HG03064 (cell line): ENCODE data around the gene PDK2.

Experiments
- ATAC-seq: cut with Tn5 transposase; IDR thresholded peaks from one replicate; pipeline ENCODE4 v1.9.1; 2021; ENCODE audit warnings: low read depth; ENCODE audit not compliant: unreplicated experiment

Gene PDK2

DNA sequence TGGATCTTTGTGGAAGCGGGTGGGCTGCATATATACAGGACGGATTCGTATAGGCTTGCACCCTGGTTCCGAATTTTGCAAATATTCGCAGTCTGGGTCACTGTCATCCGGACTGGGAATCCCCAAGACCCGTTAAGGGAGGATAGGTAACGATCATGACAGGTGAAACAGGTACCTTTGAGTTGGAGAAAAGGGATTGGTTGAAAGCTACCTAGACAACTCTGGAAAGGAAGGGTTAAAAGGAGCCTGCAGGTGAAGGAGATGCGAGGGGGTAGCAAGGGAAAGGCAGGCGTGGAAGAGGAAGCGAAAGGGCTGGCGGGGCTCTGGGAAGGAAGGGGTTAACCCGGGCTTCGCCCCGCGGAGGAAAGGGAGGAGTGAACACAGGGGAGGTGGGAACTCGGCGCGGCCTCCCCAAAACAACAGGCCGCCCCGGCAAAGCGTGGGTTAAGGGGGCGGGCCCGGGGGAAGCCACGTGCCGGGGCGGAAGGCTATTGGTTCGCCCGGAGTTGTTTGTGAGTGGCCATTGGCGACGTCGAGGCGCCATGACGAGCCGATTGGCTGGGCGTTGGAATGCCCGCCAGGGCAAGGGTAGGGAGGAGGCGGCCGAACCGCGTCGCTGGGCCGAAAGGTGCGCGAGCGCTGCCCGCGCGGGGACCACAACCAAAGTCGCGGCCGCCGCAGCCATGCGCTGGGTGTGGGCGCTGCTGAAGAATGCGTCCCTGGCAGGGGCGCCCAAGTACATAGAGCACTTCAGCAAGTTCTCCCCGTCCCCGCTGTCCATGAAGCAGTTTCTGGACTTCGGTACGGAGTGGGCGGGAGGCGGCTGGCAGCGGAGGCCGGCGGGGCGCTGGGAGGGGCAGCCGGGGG, at the start of gene PDK2:
Gene PDK2, plus strand, starts transcription at position 599 of the 867 bp plus-strand sequence. Its CDS starts 85 bp downstream, at position 684.
- peak; percentile 81 for ATAC-seq

DNA sequence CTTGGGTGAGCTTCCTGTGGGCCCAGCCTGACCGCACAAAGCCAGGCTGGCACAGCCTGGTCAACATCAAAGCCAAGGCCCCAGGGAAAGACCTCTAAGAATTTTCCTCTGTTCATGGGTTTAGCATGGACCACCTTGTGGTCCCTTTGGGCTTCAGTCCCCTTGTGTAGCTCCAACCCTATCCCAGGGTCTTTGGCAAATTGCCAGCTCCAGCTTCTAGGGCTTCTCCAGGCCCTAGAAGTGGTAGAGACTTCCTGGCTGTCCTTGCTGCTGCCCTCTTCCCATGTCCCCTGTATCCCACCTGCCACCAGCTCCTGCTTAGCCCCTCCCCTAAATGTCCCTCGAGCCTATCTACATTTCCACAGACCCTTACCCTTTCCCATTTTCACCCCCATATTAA, 49.0 kb upstream of the PDK2 start:
- no peak for ATAC-seq

DNA sequence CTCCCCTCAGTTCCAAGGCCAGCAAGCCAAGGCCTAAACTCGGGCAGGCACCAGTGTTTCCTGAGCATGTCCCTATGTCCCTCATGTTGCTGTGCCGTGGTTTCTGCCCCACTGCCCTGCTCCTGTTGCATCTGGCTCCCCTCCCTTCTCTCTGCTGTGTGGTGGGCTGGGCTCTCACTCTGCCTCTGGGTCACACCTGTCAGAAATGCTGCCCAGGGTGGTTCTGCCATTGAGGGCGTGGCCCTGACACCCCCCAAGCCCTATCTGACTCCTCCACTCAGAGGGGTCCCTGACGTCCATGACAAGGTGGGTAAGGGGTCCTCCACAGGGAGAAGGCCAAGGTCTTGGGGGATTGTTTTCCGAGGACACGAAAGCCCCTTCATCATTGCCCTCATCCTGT, 48.5 kb upstream of the PDK2 start:
- no peak for ATAC-seq

DNA sequence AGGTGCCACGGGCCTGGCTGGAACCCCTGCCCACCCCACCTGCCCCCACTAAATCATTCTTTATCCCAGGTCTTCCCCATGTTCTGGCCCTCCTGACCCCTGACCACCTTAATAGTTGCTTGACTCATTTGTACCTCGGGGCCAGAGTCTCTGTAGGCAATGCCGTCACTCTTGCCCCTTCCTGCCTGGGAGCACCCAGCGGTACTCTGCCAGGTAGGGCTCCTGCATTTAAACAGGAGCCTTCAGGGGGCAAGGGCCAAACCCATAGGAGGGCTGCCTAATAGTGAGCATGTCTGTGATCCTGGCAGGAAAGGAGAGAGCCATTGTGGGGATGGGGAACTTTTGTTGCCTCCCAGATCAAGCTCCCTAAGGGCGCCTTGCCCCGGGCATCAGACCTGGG, 48.1 kb upstream of the PDK2 start:
- ATAC-seq: no peak

DNA sequence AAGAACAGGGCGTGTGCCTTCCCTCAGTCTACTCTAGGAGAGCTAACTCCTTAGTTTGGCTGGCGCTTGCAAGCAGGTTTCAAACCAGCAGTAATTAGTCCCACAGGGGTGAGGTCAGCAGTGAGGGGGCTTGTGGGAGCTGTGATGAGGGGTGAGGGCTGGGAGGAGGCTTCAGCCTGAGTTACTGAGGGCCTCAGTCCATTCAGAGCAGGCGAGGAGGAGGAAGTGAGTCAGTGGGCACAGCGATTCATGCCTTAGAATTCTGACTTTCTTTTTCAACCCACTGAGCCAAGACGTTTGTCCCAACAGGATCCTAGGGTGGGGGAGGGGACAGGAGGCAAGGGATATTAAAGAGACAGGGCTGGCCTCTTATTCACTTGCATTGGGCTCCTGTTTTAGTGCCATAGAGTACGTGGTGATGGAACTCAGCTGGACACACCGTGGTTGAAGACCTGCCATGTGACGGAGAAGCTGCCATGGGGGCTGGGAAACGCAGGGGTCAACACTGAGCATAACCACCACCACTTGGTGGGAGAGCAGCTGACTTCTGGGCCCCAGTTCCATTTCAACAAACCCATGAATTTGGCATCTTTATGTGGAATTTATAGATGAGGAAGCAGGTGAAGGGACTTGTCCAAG, 47.5 kb upstream of the PDK2 start:
- ATAC-seq: no peak

DNA sequence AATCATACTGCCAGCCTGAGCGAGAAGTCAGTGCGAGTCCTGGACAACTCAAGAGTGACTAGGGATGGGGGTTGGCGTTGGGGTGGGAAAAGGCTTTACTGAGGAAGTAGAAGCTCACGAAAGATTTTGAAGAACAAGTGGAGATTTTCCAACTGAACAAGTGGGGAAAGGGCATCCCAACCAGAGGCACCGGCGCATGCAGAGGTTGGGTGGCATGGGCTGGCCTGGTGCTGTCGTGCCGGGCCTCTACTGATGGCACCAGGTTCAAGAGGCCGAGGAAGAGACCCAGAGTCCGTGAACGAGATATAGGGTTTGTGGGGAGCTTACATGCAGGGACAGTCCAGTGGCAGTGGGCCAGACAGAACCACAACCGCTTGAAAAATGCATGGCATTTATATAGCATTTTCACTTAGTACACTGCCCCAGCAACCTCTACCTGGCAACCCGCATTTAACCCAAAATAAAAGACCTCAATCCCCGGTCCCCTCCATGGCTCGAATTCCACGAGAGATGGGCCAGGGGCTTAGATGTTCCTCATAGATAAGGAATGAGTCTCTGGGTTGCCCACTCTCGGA, 46.9 kb upstream of the PDK2 start:
- ATAC-seq: no peak

DNA sequence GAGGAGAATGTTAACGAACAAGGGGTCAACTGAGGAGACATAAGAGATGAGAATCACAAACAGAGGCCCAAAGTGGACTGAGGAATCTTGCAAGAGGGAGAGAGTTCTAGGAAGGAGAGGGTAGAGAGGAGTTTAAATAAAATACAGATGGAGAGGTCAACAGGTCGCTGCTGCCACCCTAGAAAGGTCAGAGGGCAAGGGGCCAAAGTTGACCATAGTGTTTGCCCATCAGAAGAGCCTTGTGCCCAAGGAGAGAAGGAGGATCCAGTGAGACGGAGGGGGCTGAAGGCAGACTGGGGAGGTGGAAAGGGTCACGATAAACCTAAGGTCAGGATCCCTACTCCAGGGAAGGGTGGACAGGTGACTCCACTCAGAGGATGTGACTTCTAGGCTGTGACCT, 46.2 kb upstream of the PDK2 start:
- ATAC-seq: no peak

DNA sequence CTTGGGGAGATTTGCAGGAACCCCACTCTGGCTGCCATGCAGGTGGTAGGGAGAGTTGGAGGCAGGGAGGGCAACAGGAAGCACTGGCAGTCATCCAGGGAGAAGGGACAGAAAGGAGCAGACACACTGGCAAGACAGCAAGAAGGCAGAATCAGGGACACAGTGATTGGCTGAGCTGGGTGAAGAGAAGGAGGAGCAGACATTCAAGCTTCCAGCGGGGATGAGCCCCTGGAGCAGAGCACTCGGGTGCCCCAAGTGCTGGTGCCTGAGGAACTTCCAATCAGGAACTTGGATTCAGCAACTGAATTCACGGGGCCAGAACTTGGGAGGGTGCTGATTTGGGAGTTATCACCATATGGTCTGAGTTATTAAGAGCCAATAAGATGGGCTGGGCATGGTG, 45.5 kb upstream of the PDK2 start:
- ATAC-seq: no peak

DNA sequence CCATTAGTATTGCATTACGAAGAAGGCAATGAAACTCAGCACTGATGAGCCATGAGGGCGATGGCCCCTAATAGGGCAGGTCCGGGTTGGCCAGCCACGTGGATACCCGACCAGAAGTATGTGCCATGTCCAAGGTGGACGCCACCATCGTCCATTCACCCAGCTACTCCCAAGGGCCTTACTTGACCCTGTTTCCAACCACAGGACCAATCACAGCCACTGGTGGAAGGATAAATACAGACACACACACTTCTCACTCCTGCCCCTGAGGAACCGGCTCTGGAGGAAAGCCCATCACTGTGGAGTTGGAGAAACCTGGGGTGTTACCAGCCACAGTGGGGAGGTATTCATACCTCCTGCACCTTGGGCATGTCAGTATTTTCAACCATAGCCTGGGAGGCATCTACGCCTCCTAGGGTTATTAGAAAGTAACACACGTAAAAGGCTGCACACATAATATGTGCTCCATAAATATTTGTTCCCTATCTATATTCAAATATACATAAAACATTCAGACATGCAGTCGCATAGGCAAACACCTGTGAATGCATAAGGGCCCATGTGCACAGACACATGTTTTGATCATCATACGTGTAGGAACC, 44.6 kb upstream of the PDK2 start:
- ATAC-seq: no peak

DNA sequence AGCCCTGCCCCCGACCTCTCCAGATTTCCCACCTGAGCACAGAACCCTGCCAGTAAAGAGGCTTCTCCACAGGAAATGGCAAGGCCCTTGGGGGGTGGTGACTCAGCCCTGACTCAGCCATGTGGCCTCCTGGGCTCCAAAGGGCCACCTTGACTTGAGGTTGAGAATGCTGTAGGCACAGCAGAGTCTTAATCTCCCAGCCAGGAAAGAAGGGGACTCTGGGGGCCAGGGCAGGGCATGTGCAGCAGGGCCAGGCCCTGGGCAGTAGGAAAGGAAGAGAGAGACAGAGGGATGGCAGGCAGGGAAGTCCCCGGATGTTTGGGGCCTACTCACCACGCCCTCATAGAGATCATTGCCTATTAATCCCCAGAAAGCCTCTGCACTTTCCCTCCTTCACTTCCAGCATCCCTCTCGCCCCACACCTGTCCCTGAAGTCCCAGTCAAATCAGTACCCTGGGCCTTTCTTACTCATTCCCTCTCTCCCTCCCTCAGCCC, 44.0 kb upstream of the PDK2 start:
- no peak for ATAC-seq

DNA sequence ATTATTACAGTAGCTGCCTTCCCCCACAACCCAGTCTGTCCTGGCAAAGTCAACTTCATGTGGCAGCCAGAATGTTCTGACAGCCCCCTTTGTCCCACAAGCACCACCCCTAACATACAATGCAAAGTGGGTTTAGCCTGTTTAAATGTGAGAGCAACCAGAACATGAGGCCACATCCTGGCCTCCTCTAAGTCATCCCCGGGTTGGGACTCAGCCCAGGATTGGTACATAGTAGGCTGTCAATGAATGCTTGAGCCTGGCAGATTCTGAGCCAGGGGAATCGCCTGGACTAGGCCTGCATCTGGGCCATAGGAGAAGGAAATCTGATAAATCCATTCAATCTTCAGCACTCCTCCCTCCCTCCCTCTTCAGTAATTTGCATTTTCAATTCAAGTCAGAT, 43.5 kb upstream of the PDK2 start:
- no peak for ATAC-seq

DNA sequence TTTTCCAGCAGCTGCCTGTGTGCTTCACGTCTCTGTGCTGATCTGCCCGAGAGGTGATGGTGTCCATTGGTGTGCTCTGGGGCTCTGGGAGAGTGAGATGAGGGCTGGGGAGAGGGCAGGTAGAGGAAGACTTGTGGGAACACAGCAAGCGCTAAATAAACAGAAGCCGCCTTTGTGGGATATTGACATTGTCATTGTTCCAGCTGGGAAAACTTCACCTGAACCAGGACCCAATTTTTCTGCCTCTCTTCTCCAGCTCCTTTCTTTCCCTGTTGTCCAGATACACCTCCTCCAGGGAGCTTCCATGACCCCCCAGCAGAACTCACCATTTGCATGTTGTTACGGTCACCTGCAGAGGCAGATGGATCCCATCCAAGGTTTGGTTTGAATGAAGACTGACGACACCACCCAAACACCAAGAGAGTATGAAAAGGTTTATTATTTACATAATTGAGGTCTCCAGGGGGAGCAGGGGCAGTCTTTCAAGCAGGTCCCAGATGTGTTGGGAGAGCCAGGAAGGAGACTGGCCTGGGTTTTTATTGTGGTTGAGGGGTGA, 42.8 kb upstream of the PDK2 start:
- ATAC-seq: no peak

DNA sequence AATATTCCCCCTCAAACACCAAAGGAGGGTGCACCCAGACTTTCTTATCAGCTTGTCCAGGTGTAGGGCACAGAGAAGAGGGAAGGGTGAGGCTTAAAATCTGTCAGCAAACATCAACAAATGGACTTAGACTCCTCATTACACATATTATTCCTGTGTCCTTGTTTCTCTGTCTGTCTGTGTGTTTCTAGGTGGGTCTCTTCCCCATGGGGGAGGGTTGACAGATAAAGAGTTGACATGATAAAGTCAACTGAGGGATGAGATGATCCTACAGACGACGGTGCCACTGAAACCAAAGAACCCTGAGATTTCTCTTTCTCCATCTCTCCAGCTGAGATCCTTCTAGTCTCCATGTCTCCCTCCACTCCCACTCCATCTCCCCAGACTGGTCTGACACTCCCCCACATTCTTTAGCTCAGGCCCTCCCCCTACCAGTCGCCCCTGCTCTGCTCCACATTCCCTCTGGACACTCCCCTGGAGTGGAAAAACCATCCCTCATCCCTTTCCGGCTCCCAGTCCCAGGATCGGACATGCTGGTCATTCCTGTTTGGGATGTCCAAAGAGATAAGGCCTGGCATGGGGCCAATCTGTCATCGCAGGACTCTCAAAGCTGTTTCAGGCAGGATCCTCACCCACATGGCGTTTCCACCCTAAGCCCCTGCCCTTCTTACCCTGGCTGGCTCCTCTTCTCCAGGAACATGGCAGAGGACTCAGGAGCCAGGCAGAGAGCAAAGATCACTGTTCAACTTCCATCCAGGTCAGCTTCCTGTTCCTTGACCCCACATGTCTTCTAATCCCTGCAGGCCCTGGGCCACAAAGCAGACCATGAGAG, 42.1 kb upstream of the PDK2 start:
- ATAC-seq: no peak

DNA sequence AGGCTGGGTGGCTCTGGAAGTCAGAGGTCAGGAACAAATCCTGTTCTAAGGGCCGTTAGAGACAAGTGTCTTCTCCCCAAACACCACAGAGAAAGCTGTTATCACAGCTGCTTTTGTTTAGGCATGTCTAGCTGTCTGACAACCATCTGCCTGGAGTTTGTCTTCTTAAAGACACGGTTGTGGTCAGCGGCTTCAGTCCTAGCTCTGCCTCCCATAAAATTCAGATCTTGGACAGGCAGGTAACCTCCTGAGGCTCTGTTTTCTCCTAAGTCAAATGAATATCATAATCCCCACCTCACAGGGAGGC, 41.5 kb upstream of the PDK2 start:
- no peak for ATAC-seq

DNA sequence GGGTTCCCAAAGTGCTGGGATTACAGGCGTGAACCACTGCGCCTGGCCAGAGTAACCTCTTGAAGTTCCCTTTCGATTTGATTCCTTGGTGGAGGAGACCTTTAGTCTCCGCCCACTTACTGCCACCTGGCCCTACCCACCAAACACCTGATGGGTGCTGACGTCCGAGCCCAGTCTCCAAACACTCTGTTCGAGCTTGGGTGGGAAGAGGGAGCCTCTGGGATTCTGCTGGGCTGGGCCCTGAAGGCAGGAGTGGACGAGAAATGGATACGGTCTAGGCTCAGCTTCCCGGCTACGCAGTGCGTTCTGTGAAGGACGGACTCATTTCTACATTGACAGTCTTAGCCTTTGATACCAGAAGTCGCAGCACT, 40.1 kb upstream of the PDK2 start:
- no peak for ATAC-seq

DNA sequence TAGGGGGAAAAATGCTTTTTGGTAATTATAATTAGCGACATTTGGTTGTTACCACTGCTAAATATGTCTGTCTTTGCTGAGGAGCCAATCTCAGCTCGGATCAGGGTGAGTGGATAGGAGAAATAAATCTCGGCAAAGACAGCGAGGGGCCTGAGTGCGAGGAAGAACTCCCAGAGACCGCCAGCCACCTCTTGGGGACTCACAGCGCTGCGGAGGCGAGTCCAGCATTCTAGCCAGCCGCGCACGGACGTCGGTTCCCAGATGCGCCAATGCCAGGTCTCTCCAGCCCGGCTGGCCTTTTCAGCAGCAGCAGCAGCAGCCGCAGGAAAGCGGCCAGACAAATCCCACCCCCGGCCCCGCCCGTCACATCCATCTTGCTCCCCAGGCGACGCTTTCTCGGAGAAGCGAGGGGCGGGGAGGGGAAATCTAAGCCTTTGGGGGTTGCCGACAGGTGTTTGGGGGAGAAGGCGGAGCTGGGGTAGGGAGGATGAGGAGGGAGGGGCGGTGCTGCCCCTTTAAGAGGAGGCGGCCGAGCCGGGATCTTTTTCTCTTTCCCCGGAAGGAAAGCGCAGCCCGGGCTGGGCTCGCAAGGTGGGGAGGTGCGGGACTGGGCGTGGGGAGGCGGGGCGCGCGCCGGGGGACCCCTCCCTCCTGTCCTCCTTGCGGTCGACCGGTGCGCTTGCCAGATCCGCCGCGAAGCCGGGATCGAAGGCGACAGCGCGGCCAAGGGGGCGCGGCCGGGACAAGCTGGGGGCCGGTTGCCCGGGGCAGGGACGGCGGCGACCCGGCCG, 39.5 kb upstream of the PDK2 start, which contains the start of gene ITGA3:
Gene ITGA3, plus strand, starts transcription at position 685 of the 791 bp plus-strand sequence. CDS start 330 bp downstream, outside the sequence.
- ATAC-seq: peak; percentile 20

DNA sequence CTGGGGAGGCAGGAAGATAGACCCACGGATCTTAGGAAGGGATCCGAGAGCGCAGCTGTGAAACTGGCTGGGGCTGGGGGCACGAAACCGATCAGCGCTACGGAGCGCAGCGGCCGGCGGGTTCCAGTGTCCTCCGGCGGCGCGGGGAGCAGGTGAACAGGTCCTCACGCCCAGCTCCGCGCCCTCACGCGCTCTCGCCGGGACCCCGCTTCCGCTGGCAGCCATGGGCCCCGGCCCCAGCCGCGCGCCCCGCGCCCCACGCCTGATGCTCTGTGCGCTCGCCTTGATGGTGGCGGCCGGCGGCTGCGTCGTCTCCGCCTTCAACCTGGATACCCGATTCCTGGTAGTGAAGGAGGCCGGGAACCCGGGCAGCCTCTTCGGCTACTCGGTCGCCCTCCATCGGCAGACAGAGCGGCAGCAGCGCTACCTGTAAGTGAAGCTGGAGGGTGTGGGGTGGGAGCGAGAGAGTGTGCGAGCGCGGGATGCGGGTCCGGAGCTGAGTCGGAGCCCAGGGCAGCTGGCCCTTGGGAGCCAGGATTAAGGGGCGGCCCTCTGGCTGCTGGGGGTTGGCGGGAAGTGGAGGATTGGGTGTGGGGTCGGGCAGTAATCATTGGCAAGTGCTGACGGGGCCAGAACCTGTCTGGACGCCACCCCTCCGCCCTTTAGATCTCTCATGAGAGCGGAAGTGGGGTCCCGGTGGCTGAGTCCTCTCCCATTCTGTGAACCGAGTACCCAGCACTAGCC, 38.8 kb upstream of the PDK2 start:
- peak; percentile 59 for ATAC-seq

DNA sequence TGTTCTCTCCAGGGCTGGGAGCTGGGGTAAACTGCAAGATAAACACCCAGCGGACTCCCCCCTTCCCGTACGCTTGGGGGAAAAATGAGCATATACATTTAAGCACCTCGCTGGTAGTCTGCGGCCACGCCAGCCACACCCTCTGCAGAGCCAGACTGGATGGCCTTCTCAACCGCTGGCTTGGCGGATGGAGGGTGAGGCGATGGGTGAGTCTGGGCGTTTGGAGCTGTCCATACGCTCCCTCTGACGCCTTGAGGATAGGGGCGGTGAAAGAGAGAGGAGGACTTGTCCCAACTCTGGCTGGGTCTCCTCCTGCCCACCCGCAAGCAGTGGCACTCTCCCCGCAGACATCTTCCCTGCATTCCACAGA, 38.2 kb upstream of the PDK2 start:
- ATAC-seq: no peak

DNA sequence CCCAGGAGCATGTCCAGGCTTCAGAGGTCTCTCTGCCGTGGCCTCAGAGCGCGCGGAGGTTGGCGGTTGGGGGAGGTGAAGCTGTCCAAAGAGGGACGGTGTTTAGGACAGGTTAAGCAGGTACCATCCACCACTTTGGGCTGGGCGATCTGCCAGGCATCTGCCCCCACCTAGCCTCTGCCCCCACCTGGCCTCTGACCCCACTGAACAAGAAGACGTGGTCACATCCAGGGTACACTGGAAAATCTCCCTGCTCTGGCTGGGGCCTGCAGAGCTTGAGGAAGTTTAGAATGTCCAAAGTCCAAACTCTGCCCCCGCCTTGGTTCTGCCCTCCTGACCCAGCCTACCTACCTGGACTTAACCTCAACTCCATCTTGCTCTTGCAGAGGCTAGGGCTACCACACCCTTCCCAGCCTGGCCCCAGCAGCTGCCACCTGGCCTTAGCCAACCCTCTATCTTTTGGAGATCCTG, 37.6 kb upstream of the PDK2 start:
- no peak for ATAC-seq
